ENCODE data around the gene GSAP.
"Not testable (repeated sequence)": the region's sequence is repeated elsewhere in the genome, so short reads cannot be mapped to it uniquely, and the experiment has no call there.

The GSAP gene, protein sequence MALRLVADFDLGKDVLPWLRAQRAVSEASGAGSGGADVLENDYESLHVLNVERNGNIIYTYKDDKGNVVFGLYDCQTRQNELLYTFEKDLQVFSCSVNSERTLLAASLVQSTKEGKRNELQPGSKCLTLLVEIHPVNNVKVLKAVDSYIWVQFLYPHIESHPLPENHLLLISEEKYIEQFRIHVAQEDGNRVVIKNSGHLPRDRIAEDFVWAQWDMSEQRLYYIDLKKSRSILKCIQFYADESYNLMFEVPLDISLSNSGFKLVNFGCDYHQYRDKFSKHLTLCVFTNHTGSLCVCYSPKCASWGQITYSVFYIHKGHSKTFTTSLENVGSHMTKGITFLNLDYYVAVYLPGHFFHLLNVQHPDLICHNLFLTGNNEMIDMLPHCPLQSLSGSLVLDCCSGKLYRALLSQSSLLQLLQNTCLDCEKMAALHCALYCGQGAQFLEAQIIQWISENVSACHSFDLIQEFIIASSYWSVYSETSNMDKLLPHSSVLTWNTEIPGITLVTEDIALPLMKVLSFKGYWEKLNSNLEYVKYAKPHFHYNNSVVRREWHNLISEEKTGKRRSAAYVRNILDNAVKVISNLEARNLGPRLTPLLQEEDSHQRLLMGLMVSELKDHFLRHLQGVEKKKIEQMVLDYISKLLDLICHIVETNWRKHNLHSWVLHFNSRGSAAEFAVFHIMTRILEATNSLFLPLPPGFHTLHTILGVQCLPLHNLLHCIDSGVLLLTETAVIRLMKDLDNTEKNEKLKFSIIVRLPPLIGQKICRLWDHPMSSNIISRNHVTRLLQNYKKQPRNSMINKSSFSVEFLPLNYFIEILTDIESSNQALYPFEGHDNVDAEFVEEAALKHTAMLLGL

DNA sequence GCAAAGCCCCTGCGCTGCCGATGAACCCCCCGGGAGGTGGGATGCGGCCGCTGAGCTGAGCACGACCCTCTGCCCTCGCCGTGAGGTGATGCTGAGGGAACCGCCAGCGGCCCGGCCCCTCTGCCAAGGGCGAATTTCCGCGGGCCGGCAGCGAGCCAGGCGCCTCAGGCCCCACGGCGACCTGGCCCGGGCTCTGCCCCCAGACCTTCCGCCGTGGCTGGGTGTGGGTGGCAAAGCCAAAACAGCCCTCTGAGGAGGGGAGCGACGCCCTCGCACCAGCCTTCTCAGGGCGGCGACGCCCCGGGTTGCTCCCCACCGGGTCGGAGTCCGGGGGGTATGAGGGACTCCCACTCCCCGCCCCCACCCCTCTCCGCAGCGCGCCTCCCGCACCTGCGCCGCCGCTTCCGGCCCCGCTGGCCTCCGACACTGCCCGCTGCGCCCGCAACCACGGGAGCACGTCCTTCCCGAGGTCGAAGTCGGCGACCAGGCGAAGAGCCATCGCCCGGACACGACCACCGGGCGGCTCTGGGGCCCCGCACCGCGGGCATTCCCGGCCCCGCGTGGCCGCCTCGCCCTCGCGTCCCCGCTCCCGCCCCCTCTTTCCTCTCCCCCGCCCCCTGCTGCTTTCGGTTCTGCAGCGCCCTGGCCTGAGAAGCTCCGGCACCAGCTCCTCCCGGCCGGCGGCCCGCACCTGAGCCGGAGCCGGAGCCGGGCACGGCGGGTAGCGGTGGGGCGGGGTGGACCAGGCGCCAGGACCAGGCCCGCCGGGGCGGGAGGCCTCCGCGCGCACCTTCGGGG lies at the start of gene GSAP:
GSAP (minus strand) TSS at position 527 of the 798 bp plus-strand sequence; CDS start at position 499, 28 bp downstream.
- FAIRE-seq (no peak), DNase-seq (ENCODE audit: low spot score) (peak; percentile 23)

DNA sequence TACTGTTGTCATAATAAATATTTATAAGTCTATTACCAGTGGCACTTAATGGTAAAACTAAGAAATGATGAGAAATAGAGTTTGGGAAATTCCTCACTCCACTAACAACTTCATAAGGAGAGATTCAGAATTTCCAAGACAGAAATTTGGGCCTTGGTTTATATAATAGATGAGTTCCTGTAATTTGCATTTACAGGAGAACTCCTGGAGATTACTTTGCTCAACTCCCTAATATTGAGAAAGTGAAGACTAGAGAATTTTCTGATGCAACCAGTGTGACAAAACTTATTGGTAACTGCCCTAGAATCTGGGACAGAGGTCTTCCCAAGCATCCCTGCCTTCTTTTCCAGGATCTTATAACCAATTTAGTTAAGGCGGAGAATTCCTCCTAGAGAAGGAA lies 49.1 kb upstream of the GSAP start:
- FAIRE-seq, result no peak
- DNase-seq (ENCODE audit: low spot score), result no peak

DNA sequence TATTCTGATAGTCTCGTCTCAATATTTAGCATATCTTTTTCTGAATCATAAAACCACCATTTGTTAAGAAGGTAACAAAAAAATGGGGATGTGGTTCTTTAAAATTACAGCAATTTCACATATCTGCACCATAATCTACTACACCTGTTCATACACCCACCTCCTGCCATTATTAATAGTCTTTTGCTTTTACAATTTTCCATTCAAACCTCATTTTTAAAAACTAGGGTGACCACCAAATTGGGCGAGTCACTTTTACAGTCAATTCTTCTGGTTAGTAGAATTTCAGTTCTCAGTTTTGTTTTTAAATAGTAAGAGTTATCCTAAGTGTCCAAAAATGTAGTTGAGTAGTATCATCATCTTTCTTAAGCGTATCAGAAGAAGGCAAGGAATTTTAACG lies 48.4 kb upstream of the GSAP start:
- no peak for DNase-seq (ENCODE audit: low spot score)
- no peak for FAIRE-seq

DNA sequence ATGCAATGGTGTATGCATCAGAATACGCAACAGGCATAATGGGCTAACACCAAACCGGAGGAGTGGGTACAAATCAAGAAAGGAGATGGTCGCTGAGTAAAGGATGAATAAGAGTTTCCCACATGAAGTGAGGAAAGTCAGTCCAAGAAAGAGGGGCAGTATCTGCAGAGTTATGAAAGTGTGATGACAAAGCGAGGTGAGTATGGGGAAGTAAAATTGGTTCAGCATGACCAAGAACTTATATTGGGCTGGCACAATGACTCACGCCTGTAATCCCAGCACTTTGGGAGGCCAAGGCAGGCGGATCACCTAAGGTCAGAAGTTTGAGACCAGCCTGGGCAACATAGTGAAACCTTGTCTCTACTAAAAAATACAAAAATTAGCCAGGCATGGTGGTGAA lies 47.5 kb upstream of the GSAP start:
- FAIRE-seq (peak; percentile 46), DNase-seq (ENCODE audit: low spot score) (peak; percentile 70)

DNA sequence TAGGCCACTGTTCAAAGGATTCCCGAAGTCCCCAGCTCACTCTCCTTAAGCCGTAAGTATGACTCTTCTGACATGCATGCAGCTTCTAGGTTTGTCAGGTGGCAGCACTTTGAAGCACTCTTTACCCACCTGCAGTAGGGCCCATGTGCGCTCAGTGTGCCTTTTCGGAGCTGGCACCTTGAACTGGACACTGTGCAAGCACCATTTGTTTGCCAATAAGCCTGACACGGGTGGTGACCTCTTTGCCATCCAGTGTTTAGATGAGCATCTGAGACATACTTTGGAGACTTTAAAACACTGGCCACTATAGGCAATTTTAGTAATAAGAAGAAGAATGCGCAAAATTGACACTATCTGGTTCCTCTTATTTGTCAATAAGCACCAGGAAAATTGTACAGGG lies 45.7 kb upstream of the GSAP start:
- FAIRE-seq, result no peak
- no peak for DNase-seq (ENCODE audit: low spot score)

DNA sequence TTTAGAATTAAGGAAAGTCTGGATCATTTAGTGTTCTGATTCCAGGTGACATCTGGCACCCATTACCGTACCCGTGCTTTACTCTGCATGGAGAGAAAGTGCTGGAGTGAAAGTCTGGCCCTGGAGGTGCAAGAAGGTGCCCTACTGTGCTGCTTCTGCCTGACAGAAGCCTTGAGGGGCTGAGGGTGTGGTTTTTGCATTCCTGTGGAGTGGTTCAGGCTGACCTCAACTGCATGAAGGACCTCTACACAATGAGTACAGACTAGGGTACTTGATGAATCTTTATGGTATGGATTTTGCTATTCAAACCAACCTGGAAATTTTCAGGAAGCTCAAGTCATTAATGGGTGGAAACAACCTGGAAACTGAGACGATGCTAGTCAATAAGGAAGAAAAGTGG lies 45.1 kb upstream of the GSAP start:
- no peak for DNase-seq (ENCODE audit: low spot score)
- no peak for FAIRE-seq

DNA sequence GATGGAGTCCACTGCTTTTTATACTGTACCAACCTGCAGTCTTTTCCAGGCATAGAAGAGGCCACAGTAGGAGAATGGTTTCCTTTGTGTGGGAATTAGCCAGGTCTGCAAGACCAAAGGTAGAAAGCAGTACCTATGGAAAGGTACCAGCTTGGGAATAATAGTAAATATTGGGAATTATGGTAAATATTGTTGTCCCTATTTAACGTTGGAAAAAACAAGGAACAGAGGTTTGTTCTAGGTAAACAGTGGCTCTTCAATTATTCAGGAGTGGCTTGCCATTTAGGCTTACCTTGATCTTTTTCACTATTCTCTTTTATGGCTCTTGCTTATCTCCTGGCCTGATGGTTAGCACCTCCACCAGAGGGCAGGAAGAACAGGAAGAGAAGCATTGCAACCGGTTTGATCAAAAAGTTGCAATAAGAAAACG lies 43.9 kb upstream of the GSAP start:
- DNase-seq (ENCODE audit: low spot score), result no peak
- FAIRE-seq, result no peak

DNA sequence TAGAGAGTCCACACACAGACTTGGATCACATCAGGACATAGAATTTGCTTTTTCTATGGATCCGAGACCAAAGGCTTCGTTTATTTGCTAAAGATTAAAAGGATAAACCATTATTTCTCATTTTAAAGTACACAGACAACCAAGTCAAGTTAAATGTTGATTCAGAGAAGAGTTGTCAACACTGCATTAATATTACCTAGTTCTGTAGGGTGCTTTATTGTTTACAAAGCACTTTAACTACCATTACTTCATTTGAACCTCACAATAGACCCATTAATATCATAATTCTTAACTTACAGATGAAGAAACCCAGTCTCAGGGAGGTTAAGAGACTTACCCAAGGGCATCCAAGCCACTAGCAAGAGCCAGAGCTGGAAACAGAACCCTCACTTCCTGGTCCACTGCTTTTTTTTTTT lies 43.2 kb upstream of the GSAP start:
- no peak for FAIRE-seq
- DNase-seq (ENCODE audit: low spot score), result no peak

DNA sequence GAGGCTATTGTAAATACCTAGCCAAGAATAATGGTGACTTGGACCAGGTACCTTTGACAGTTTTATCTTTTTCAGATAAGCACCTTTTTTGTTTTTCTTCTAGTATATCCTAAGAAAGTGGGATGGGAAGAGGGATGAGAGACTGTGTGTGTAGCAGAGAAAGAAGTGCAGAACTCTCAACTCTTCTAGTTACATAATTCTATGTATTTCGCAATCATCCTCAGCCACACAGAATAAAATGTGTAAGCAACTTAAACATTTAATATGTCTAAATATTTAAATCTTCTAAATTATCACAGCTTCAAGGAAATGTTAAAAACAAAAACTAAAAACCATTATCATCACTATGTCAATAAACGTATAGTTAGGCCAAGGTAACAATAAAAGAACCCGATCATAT lies 42.6 kb upstream of the GSAP start:
- FAIRE-seq (no peak), DNase-seq (ENCODE audit: low spot score) (no peak)

DNA sequence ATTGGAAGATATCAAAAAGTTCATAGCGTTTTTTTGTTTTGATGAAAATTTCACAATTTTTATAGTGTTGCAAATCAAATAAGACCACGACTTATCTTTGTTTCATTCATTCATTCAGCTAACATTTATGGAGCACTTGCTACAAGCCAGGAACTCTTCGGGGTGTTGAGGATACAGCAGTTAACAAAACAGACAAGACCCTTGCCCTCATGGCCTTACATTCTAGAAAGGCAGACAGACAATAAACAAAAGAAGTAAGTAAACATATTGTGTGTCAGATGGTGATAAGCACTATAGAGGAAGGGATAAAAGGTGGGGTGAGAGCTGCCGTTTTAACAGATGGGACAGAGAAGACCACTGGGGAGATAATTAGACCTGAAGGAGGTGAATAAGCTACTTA lies 41.6 kb upstream of the GSAP start:
- no peak for FAIRE-seq
- no peak for DNase-seq (ENCODE audit: low spot score)

DNA sequence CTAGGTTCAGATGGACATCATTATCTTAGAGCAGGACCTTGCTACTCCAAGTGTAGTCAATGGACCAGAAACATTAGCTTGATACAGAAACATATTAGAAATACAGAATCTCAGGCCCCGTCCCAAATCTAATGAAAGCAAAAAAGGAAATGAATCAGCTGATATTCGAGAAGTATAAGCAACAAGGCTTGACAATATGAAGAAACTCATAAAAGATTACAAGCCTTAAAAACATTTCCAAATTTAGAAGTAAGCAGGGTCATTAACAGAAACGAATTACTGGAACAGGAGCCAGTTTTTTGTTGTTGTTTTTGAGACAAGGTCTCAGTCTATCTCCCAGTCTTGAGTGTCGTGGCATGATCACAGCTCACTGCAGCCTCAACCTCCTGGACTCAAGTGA lies 40.5 kb upstream of the GSAP start:
- no peak for FAIRE-seq
- DNase-seq (ENCODE audit: low spot score), result no peak

DNA sequence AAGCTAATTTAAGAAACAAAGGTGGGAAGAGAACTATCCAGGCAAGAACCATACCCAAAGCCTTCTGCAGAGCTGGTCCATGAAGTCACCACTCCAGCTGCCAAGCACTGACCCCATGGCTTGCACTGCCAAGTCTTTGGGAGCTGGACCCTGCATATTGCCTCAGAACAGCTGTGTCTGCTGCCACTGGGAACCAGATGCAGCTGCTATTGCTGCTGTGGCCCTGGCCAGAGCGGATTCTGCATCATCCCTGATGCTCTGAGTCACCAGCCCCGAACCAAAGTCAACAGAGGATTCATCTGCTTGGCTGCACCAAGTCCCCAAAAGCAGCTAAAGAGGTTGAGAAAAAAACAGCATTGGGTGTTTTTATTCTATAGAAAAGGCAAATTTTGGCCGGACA lies 39.2 kb upstream of the GSAP start:
- DNase-seq (ENCODE audit: low spot score) (peak; percentile 34), FAIRE-seq (no peak)

DNA sequence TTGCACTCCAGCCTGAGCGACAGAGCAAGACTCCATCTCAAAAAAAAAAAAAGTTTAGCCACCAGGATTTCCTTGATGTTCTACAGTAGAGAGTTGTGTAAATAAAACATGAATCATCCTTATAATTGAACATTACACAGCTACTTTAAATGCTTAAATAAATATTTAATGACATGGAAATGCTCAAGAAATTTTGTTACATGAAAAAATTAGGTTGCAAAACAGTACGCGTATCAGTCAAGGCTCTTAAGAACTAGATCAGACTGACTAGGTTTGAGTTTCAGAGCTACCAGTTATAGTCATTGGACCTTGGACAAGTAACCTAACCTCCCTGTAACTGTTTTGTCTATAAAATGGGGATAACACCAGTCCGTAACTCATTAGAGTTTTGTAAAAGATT lies 38.7 kb upstream of the GSAP start:
- FAIRE-seq, result no peak

DNA sequence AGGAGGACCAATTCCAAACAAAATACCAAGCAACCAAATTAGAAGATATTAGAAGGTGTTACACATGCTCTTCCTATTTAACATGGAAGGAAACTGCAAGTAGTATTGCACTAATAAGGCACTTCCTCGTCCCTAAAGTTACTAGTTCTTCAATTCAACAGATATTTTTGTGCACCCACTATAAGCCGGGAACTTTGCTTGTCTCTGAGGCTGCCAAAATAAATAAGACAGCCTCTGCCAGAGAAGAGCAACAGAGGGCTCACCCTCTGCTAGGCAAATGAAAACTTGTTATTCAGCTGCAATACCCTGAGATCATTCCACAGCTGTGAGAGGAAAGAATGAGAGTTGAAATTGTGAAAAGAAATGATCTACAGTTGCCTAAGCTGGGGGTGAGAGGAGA lies 37.4 kb upstream of the GSAP start:
- DNase-seq (ENCODE audit: low spot score) (no peak), FAIRE-seq (no peak)

More for the DNA sequence above, 38.7 kb upstream of the GSAP start:
- no peak for DNase-seq (ENCODE audit: low spot score)

DNA sequence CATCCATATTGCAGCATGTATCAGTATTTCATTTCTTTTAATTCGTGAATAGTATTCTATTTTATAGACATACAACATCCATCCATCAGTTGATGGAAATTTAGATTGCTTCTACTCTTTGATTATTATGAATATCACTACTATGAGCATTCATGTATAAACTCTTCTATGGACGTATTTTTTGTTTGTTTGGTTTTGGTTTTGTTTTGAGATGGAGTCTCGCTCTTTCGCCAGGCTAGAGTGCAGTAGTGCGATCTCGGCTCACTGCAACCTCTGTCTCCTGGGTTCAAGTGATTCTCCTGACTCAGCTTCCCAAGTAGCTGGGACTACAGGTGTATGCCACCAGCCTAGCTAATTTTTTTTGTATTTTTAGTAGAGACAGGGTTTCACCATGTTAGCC lies 35.8 kb upstream of the GSAP start:
- not testable (repeated sequence) for FAIRE-seq; DNase-seq (ENCODE audit: low spot score)

DNA sequence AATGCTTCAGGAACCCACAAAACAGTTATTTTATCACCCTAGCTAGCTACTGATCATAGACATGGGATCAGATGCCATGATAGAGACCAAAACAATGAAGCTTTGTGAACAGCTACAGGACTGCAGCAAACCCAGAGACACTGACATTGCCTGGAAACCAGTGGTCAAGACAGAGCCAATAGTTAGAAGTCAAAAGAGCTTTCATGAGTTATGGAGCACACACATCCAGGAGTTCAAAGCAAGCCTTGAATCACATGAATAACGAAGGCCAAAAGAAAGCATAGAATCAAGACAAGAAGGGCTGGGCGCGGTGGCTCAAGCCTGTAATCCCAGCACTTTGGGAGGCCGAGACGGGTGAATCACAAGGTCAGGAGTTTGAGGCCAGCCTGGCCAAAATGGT lies 34.5 kb upstream of the GSAP start:
- FAIRE-seq, result no peak

DNA sequence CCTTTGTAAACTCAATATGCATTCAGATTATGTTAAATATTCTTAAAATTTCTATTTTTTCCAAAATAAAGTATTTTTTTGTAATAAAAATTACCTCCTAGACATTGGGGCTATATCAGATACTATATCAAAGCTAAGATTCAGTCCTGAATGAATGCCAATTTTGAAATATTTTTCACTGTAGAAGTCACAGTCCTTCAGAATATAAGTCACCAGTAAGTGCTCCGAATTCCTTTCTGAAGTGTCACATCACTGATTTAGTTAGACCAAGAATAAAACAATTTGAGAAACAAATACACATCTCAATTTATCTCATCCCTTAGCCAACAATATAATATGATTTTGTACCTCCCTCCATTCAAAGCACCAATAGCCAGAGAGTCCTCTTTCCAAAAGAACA lies 33.9 kb upstream of the GSAP start:
- peak; percentile 38 for FAIRE-seq

More for the DNA sequence above, 34.5 kb upstream of the GSAP start:
- no peak for DNase-seq (ENCODE audit: low spot score)

DNA sequence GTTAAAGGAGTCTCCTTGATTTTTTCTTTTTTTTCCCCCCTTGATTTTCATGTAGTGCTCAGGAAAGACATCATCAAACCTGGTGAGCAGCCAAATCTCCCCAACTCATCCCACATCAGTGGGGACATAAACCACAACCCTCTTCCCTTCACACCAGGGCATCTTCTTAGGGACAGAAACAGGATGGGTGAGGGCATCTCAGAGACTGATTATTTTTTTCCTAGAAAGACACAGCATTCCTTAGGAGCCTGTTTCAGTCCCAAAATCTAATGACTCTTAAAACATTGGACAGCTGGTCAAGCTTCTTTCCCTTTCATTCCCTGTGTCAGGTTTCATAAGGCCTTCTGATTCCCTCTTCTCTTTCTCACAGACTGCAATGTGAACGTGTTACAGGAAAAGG lies 31.5 kb upstream of the GSAP start:
- DNase-seq (ENCODE audit: low spot score) (no peak), FAIRE-seq (no peak)

More for the DNA sequence above, 33.9 kb upstream of the GSAP start:
- no peak for DNase-seq (ENCODE audit: low spot score)

DNA sequence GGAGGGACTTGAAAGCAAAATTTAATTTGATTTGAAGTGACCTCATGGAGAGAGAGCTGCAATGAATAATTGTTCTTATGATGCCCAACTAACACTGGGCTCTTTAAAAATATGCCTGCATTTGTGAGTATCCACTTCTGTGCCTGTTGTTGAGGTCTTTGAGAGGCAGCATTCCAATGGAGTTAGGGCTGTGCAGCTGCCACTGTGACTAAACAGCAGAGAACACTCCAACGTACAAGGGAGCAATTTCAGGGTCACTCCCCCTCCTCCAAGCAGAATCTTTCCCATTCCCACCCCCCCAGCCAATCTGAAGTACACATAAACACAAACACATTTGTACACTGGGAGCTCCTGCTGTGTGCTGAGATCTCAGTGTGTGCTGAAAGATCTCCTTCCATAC lies 28.0 kb upstream of the GSAP start:
- DNase-seq (ENCODE audit: low spot score), result no peak
- FAIRE-seq, result no peak

DNA sequence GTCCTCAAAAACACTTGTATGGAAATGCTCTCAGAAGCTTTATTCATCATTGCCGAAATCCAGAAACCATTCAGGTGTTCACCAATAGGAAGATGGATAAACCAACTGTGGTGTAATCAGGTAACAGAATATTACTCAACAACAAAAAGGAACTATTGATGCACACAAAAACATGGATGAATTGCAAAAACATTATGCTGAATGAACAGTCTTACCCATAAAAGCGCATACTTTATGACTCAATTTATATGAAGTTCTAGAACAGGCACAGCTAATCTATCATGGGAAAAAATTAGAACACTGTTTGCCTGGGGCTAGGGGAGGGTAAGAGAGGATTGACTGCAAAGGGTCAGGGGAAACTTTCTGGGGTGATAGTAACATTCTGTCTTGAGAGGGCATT lies 26.9 kb upstream of the GSAP start:
- DNase-seq (ENCODE audit: low spot score), result no peak
- no peak for FAIRE-seq

DNA sequence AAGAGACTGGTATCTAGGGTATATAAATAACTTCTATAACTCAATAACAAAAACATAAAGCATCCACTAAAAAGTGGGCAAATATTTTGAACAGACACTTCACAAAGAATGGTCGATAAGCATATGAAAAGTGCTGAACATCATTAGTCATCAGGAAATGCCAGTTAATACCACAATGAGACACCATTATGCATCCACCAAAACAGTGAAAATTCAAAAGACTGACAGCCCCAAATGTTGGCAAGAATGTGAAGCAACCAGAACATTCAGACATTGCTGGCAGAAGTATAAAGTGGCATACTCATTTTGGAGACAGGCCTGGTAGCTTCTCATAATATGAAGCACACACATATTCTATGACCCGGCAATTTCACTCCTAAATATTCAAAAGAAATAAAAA lies 26.5 kb upstream of the GSAP start:
- peak; percentile 50 for DNase-seq (ENCODE audit: low spot score)
- FAIRE-seq, result peak; percentile 7

DNA sequence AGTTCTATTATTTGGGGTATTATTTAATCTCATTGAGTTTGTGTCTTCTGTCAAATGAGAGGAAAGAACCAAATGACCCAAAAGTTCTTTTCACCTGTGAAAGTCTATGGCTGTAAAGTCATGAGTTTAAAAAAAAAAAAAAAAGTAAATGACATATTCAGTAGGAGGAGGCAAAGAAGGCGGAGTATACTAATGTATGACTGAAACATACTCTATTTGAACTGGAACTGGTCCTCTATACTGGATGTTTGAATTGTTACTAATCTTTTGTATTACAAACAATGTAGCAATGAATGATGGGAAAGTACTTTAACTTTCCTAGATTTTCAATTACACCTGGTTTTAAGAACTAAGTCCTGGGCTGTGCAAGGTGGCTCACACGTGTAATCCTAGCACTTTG lies 24.9 kb upstream of the GSAP start:
- DNase-seq (ENCODE audit: low spot score) (no peak), FAIRE-seq (no peak)
